K562 (cell line): ENCODE measurements around the gene DNAH1. TPM values are rescaled to one million over a fixed set of nuclear protein-coding genes. Genes with fewer than 3 reads are reported as not detected.

Experiments
- ATAC-seq: fragments of 200-7000 bp; cut with Tn5 transposase; 3 replicates; pipeline ENCODE4 v1.9.1; 2020; ENCODE audit warnings: moderate library complexity
- BruUV-seq: library from RNA; stranded (reverse); fragments of 400-500 nt; replicated peaks from 2 replicates; lab custom pipeline; 2021; lab: Mats Ljungman, UMichigan
- CTCF ChIA-PET: fragments of 300-600 bp; formaldehyde crosslinking; extraction: SDS; loops from one replicate; lab custom pipeline; 2021; ENCODE audit warnings: low intra/inter-chr PET ratio; lab: Yijun Ruan, JAX
- POLR2A ChIA-PET: fragments of 300-600, 350-650 bp; sonication (Branson Sonifier 250); formaldehyde crosslinking; extraction: SDS; loops from one replicate; lab custom pipeline; 2021; ENCODE audit warnings: antibody characterized with exemption, inconsistent platforms; lab: Yijun Ruan, JAX
- DNase-seq, 4 experiments: peaks; one replicate each; pipeline versions ENCODE4 v3.0.0 to v3.0.0-alpha.2; 2011 to 2018; ENCODE audit warnings: low spot score in 3 of 4, mixed read lengths in 3 of 4; ENCODE audit errors: extremely low read depth in 1 of 4
- FAIRE-seq: peaks from 2 replicates; lab custom pipeline; 2011; peaks lifted over from hg19 to GRCh38; lab: Jason Lieb, UNC
- H2AFZ ChIP-seq: 2 replicates; pipeline ENCODE4 v1.6.0; 2011; ENCODE audit warnings: low read depth, low read length, control low read depth, inconsistent platforms
- H3K27ac ChIP-seq: fragments of 200-600 bp; 3 replicates; pipeline ENCODE4 v1.8.0; 2011; ENCODE audit warnings: low read depth, mild to moderate bottlenecking, control low read depth, inconsistent platforms, low read length, moderate library complexity, mixed read lengths; ENCODE audit errors: extremely low read depth
- H3K27me3 ChIP-seq, 2 experiments: fragments of 300-600 bp in 1 of 2; 2 replicates in 1 of 2; 3 replicates in 1 of 2; pipeline versions ENCODE4 v1.6.0 to v1.8.0; 2011; ENCODE audit warnings: inconsistent platforms in 2 of 2, low read length in 2 of 2, mild to moderate bottlenecking in 1 of 2, mixed read lengths in 1 of 2, moderate library complexity in 1 of 2; ENCODE audit not compliant: control insufficient read depth in 2 of 2, insufficient read depth in 2 of 2
- H3K36me3 ChIP-seq: fragments of 300-600 bp; 3 replicates; pipeline ENCODE4 v1.8.0; 2011; ENCODE audit warnings: mild to moderate bottlenecking, low read length, inconsistent platforms; ENCODE audit not compliant: control insufficient read depth, insufficient read depth
- H3K4me1 ChIP-seq, 2 experiments: fragments of 200-600 bp in 1 of 2; replicated peaks in 1 of 2; 2 replicates in 1 of 2; 3 replicates in 1 of 2; pipeline versions ENCODE4 v1.5.1 to v1.8.0; 2011; ENCODE audit warnings: inconsistent platforms in 2 of 2, low read length in 2 of 2, mild to moderate bottlenecking in 1 of 2, mixed read lengths in 1 of 2, moderate library complexity in 1 of 2; ENCODE audit not compliant: control insufficient read depth in 2 of 2, insufficient read depth in 2 of 2
- H3K4me2 ChIP-seq: 2 replicates; pipeline ENCODE4 v1.6.1; 2011; ENCODE audit warnings: low read length, control low read depth, inconsistent platforms, mixed read lengths; ENCODE audit not compliant: insufficient read depth
- H3K4me3 ChIP-seq: fragments of 200-600 bp; sonication (generic), shearing (Covaris generic); 2 replicates; pipeline ENCODE4 v1.5.1; 2016; ENCODE audit warnings: control low read depth, inconsistent platforms
- H3K79me2 ChIP-seq: fragments of 200-600 bp; 3 replicates; pipeline ENCODE4 v1.8.0; 2011; ENCODE audit warnings: low read length, inconsistent platforms; ENCODE audit not compliant: control insufficient read depth, insufficient read depth
- H3K9ac ChIP-seq, 2 experiments: 2 replicates each; pipeline versions ENCODE4 v1.6.0 to v1.6.1; 2011; ENCODE audit warnings: low read depth in 2 of 2, low read length in 2 of 2, control low read depth in 1 of 2, inconsistent platforms in 1 of 2, mild to moderate bottlenecking in 1 of 2, mixed read lengths in 1 of 2; ENCODE audit not compliant: insufficient read depth in 1 of 2
- H3K9me1 ChIP-seq: one replicate; pipeline ENCODE4 v1.6.0; 2011; ENCODE audit warnings: inconsistent platforms, mild to moderate bottlenecking, low read length, moderate library complexity; ENCODE audit not compliant: control insufficient read depth, insufficient read depth
- H3K9me3 ChIP-seq: replicated peaks from 2 replicates; pipeline ENCODE4 v1.5.1; 2011; ENCODE audit warnings: low read depth, low read length, inconsistent platforms; ENCODE audit not compliant: control insufficient read depth, insufficient read depth
- H4K20me1 ChIP-seq: replicated peaks from 2 replicates; pipeline ENCODE4 v1.6.1; 2011; ENCODE audit warnings: low read length, inconsistent platforms, mixed read lengths; ENCODE audit not compliant: control insufficient read depth, insufficient read depth
- CBFA2T3 ChIP-seq: fragments of 450-650 bp; IDR thresholded peaks from 2 replicates; pipeline ENCODE4 v1.6.1; 2017
- GTF2A2 ChIP-seq: IDR thresholded peaks from 2 replicates; pipeline ENCODE4 v1.6.1; 2016; ENCODE audit warnings: mild to moderate bottlenecking, missing genetic modification characterization, missing compliant biosample characterization
- POLR2AphosphoS2 ChIP-seq: IDR thresholded peaks from 2 replicates; pipeline ENCODE4 v1.6.1; 2012; ENCODE audit warnings: low read length, improper control_type of control experiment
- POLR2AphosphoS5 ChIP-seq: IDR thresholded peaks from 2 replicates; pipeline ENCODE4 v1.6.1; 2011; ENCODE audit warnings: mild to moderate bottlenecking, low read depth, low read length, moderate library complexity; ENCODE audit not compliant: control insufficient read depth, insufficient read depth
- RCOR1 ChIP-seq, 2 experiments: IDR thresholded peaks; 2 replicates each; pipeline ENCODE4 v1.6.1; 2012; ENCODE audit warnings: low read depth in 2 of 2, low read length in 2 of 2, borderline replicate concordance in 1 of 2, improper control_type of control experiment in 1 of 2
- ZNF232 ChIP-seq: sonication (generic); formaldehyde crosslinking; IDR thresholded peaks from 2 replicates; pipeline ENCODE4 v1.8.0; 2022; ENCODE audit warnings: mild to moderate bottlenecking, missing genetic modification reagents
- WGBS: fragments of 100-300 bp; shearing (Covaris generic); methylation state at CpG from one replicate; pipeline ENCODE4 v1.1.6; 2016; ENCODE audit warnings: low coverage, mixed read lengths; ENCODE audit not compliant: insufficient coverage; ENCODE audit errors: missing lambda C conversion rate; 5-methylcytosine and 5-hydroxymethylcytosine counted together
- in situ Hi-C: fragments of 300-500 bp; cut with MboI; formaldehyde crosslinking; loops from 4 replicates; pipeline ENCODE4 v1.15.0; 2018; ENCODE audit warnings: inconsistent platforms, mixed read lengths
- intact Hi-C: fragments of 100-400 bp; cut with micrococcal nuclease; formaldehyde crosslinking; loops from 2 replicates; pipeline ENCODE4 v1.14.2; 2022
- polyA plus RNA-seq, 8 experiments: library from polyadenylated mRNA; depleted of rRNA in 4 of 8; stranded (reverse) in 5 of 8; unstranded in 3 of 8; fragments of >200 nt; fragmentation: Nextera tagmentation in 2 of 8; fragmentation: Illumina TruSeq in 1 of 8; extraction: Ambion mirVana in 2 of 8; extraction: Trizol in 1 of 8; gene quantifications; 2 replicates each; pipeline versions ENCODE4 v1.2.1 to v1.2.3, GENCODE V29; 2011 to 2014; ENCODE audit warnings: inconsistent platforms in 1 of 8, missing spikeins in 1 of 8
- total RNA-seq, 7 experiments: library from RNA; depleted of rRNA in 6 of 7; stranded (reverse); fragments of >200 nt in 6 of 7; fragmentation: Illumina TruSeq in 2 of 7; extraction: Trizol in 2 of 7; gene quantifications; 2 replicates each; pipeline versions ENCODE4 v1.2.1 to v1.2.3, GENCODE V29; 2011 to 2021; ENCODE audit warnings: low replicate concordance in 1 of 7
- TF ChIP-seq, protein P1 (sequence below): IDR thresholded peaks from 2 replicates; pipeline ENCODE4 v1.6.1; 2011; ENCODE audit not compliant: insufficient read length; ENCODE audit errors: extremely low read depth
- TF ChIP-seq, protein P2 (sequence below): fragments of 200-800 bp; sonication (Bioruptor generic); IDR thresholded peaks from 2 replicates; pipeline ENCODE4 v1.6.1; 2017; ENCODE audit warnings: missing genetic modification characterization, missing compliant biosample characterization

Gene DNAH1
- total and polyA plus RNA-seq, 9 of the 15 experiments (the other 6 are each of a cell fraction or from before 2014, with no cell fraction given): 0.04 to 0.84 (median 0.50) TPM

DNA sequence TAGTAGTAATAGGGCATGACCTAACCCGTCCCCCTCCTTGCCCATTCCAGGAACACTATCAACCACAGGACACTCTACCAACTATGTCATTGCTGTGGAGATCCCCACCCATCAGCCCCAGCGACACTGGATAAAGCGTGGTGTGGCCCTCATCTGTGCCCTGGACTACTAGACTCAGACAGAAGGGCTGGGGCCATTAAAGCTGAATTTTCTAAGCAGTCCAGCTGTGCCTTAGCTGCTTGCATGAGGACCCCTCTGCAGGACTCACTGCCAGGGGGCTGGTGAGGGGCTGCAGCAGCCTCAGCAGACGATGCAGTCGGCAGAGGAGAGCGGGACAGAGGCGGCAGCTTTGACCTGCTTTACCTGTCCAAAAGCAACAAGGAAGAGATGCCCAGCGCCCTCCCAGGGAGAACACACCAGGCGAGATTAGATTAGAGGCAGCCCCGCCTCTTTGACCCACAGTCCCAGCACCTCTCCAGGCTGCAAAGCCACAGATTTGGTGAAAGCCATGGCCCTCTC, 84.2 kb downstream of the DNAH1 start:
- WGBS: 31% methylated on average over 10 of the region's 10 CpGs
- no peak for FAIRE-seq
- peaks cover 7 to 21% of the 10 kb centered on the region in 2 experiments; a peak in 4 of 5 replicates for H3K4me1 ChIP-seq
- no peak overlapping the region for H3K27ac ChIP-seq
- H3K4me3 ChIP-seq: no peak overlapping the region
- TF ChIP-seq GTF2A2 (no peak), CBFA2T3 (peak; percentile 18; the same call in 1 of the 2 replicates), RCOR1 (IDR thresholded peaks at IDR 0.05; ENCODE audit: borderline replicate concordance in 1 of 2, low read depth in 2 of 2, low read length in 2 of 2) (0 out of 4 replicates have a peak, but pooled peaks of 1 of the 2 experiments have one; percentile 11), POLR2AphosphoS5 (0 out of 2 replicates have a peak, but pooled peaks have one; percentile 0), ZNF232 (CRISPR knock-in tag) (no peak), POLR2AphosphoS2 (0 out of 2 replicates have a peak, but pooled peaks have one; percentile 54)
- TF ChIP-seq, protein P1, sequence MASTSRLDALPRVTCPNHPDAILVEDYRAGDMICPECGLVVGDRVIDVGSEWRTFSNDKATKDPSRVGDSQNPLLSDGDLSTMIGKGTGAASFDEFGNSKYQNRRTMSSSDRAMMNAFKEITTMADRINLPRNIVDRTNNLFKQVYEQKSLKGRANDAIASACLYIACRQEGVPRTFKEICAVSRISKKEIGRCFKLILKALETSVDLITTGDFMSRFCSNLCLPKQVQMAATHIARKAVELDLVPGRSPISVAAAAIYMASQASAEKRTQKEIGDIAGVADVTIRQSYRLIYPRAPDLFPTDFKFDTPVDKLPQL: no peak
- TF ChIP-seq, protein P2, sequence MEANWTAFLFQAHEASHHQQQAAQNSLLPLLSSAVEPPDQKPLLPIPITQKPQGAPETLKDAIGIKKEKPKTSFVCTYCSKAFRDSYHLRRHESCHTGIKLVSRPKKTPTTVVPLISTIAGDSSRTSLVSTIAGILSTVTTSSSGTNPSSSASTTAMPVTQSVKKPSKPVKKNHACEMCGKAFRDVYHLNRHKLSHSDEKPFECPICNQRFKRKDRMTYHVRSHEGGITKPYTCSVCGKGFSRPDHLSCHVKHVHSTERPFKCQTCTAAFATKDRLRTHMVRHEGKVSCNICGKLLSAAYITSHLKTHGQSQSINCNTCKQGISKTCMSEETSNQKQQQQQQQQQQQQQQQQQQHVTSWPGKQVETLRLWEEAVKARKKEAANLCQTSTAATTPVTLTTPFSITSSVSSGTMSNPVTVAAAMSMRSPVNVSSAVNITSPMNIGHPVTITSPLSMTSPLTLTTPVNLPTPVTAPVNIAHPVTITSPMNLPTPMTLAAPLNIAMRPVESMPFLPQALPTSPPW (CRISPR knock-in tag): peak; percentile 48; the same call in 1 of the 2 replicates
- peak overlapping the region in 1 of 2 experiments; percentile 67; a peak in 1 of 4 replicates for H3K9ac ChIP-seq
- no peaks in the 10 kb centered on the region for H4K20me1 ChIP-seq
- H3K36me3 ChIP-seq: peaks cover 42% of the 10 kb centered on the region; the same call in 1 of the 3 replicates
- peak; percentile 77 for ATAC-seq
- in situ Hi-C loops: no loop called here
- no peaks in the 10 kb centered on the region for H3K27me3 ChIP-seq
- CTCF ChIA-PET: no interaction called here
- DNase-seq: peak in 2 of 4 experiments; percentile 30 to 37
- H2AFZ ChIP-seq: no peak overlapping the region
- 0 out of 2 replicates have a peak overlapping the region, but pooled peaks have one; percentile 5 for H3K4me2 ChIP-seq
- intact Hi-C loops: no loop called here
- H3K9me3 ChIP-seq: no peaks in the 10 kb centered on the region
- POLR2A ChIA-PET: interaction anchor here (0.7 to 2.1 kb wide), 4 partner anchors 11 to 417 kb away, joined by 3 to 9 read pairs (median 4); no protein-coding TSS in a partner anchor
- no TSS peak for BruUV-seq
- no peaks in the 10 kb centered on the region for H3K79me2 ChIP-seq
- H3K9me1 ChIP-seq: peaks cover 3% of the 10 kb centered on the region
